ENCODE data around the gene CLPTM1. TPM values are rescaled to one million over a fixed set of nuclear protein-coding genes. Genes with fewer than 3 reads are reported as not detected.

Gene CLPTM1
- total RNA-seq, 4 donors from 2014 or later, result 41.7 to 76.3 (median 43.2) TPM

GRCh38 chr19:45020071-45020470, 64.9 kb downstream of the CLPTM1 start:
- H3K9me3 ChIP-seq, result no peaks in the 10 kb centered on the region
- peaks cover 0 to 37% of the 10 kb centered on the region in 2 donors for H3K36me3 ChIP-seq
- no peak overlapping the region for H3K4me3 ChIP-seq
- ATAC-seq, result no peak
- H3K27ac ChIP-seq, result no peak overlapping the region
- H3K27me3 ChIP-seq, result no peaks in the 10 kb centered on the region
- 88 to 92% methylated on average over 2 to 3 of the region's 3 CpGs for WGBS, 2 donors (ENCODE audit: low coverage in 1 of 2)
- TF ChIP-seq CTCF (IDR thresholded peaks at IDR 0.05) (no peak), POLR2A (IDR thresholded peaks at IDR 0.05) (no peak), POLR2AphosphoS5 (IDR thresholded peaks at IDR 0.05) (no peak), EP300 (IDR thresholded peaks at IDR 0.05) (no peak)
- peaks cover 0 to 5% (median 0%) of the 10 kb centered on the region in 3 donors for H3K4me1 ChIP-seq

- Histone ChIP-seq H3K27me3 (no peaks in the 10 kb centered on the region), H3K9me3 (no peaks in the 10 kb centered on the region), H3K4me1 (peaks cover 0 to 3% (median 0%) of the 10 kb centered on the region in 3 donors), H3K36me3 (peaks cover 0 to 43% of the 10 kb centered on the region in 2 donors), H3K27ac (no peak overlapping the region), H3K4me3 (no peak overlapping the region)
- WGBS, 2 donors (ENCODE audit: low coverage in 1 of 2), result 70% methylated on average over 2 of the region's 14 CpGs; no CpG with 5 or more reads in 1 of the 2 donors
- ATAC-seq, result no peak
- no peak for TF ChIP-seq POLR2AphosphoS5 (IDR thresholded peaks at IDR 0.05)
Measured at GRCh38 chr19:45021971-45022370, 66.8 kb downstream of the CLPTM1 start.

GRCh38 chr19:45023048-45023447, 67.9 kb downstream of the CLPTM1 start:
- WGBS, 2 donors (ENCODE audit: low coverage in 1 of 2), result 88 to 96% methylated on average over 3 to 4 of the region's 4 CpGs
- H3K27ac ChIP-seq, result no peak overlapping the region
- H3K36me3 ChIP-seq, result peaks cover 0 to 52% of the 10 kb centered on the region in 2 donors
- H3K4me1 ChIP-seq, result no peaks in the 10 kb centered on the region
- no peak overlapping the region for H3K4me3 ChIP-seq
- no peak for ATAC-seq
- no peaks in the 10 kb centered on the region for H3K9me3 ChIP-seq
- H3K27me3 ChIP-seq, result no peaks in the 10 kb centered on the region
- TF ChIP-seq EP300 (IDR thresholded peaks at IDR 0.05) (no peak), POLR2A (IDR thresholded peaks at IDR 0.05) (no peak), POLR2AphosphoS5 (IDR thresholded peaks at IDR 0.05) (no peak), CTCF (IDR thresholded peaks at IDR 0.05) (no peak)

GRCh38 chr19:45025264-45025663, 70.1 kb downstream of the CLPTM1 start:
- WGBS, 2 donors (ENCODE audit: low coverage in 1 of 2), result 97 to 100% methylated on average over 2 to 5 of the region's 9 CpGs
- H3K4me3 ChIP-seq, result no peak overlapping the region
- H3K27ac ChIP-seq, result no peak overlapping the region
- ATAC-seq, result no peak
- H3K27me3 ChIP-seq, result no peaks in the 10 kb centered on the region
- H3K9me3 ChIP-seq, result no peaks in the 10 kb centered on the region
- no peaks in the 10 kb centered on the region for H3K4me1 ChIP-seq
- H3K36me3 ChIP-seq, result peaks cover 0 to 59% of the 10 kb centered on the region in 2 donors
- TF ChIP-seq POLR2A (IDR thresholded peaks at IDR 0.05) (no peak), CTCF (IDR thresholded peaks at IDR 0.05) (no peak), EP300 (IDR thresholded peaks at IDR 0.05) (no peak), POLR2AphosphoS5 (IDR thresholded peaks at IDR 0.05) (no peak)

GRCh38 chr19:45027371-45027770, 72.2 kb downstream of the CLPTM1 start:
- H3K4me1 ChIP-seq, result no peaks in the 10 kb centered on the region
- no peak overlapping the region for H3K27ac ChIP-seq
- H3K36me3 ChIP-seq, result peaks cover 0 to 72% of the 10 kb centered on the region in 2 donors
- 78% methylated on average over 1 of the region's 2 CpGs; no CpG with 5 or more reads in 1 of the 2 donors for WGBS, 2 donors (ENCODE audit: low coverage in 1 of 2)
- no peak for ATAC-seq
- H3K4me3 ChIP-seq, result no peak overlapping the region
- no peaks in the 10 kb centered on the region for H3K9me3 ChIP-seq
- no peaks in the 10 kb centered on the region for H3K27me3 ChIP-seq
- TF ChIP-seq EP300 (IDR thresholded peaks at IDR 0.05) (no peak), POLR2A (IDR thresholded peaks at IDR 0.05) (no peak), CTCF (IDR thresholded peaks at IDR 0.05) (no peak), POLR2AphosphoS5 (IDR thresholded peaks at IDR 0.05) (no peak)
